Measurements from ENCODE around the gene KLHL2. TPM values are rescaled to one million over a fixed set of nuclear protein-coding genes. Genes with fewer than 3 reads are reported as not detected.

The KLHL2 gene
- total RNA-seq, 1 donor from 2014 or later: 81.1 TPM

DNA sequence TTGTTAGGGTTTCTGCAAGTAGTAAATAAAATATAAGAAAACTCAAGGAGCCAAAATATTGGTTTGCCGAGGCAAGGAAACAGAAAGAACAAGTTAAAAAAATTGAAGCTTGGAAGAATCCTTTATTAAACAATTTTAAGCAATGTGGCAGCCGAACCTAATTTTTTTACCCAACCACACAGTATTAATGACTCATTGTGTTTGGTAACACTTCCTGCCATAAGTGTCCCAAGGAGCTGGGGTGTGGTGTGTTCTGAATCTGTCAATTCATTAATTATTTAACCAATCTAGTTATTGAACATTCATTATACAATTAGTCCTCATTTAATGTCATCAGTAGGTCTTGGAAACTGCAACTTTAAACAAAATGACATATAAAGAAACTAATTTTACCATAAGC is 152.1 kb downstream of the KLHL2 start:
- FAIRE-seq: no peak

DNA sequence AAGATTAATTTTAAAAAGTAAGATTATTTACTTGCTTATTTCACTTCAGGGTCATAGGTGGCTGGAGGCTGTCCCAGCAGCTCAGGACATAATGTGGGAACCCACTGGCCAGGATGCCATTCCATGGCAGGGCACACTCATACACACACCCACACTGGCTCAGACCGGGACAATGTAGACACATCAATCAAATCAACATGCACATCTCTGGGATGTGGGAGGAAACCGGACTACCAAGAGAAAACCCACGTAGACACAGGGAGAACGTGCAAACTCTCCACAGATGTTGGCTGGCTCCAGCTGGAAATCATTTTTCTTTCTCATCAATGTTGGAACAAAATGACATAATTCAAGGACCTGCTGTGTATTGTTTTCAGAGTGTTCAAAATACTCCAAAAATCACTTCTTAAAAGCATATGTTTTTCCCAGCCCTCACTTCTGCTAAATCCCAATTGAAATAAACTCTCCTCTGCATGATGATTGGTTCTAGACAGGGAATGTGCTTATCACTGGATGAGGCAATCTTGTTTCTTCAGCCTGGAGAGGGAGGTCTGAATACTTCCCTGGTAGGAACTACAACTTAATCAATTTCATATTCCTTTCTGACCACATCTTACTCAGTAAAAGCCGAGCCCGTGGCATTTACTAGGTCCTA is 152.8 kb downstream of the KLHL2 start:
- no peak for FAIRE-seq

More for the DNA sequence above, 152.1 kb downstream of the KLHL2 start:
- no peak for DNase-seq (ENCODE audit: low spot score in 2 of 2)

DNA sequence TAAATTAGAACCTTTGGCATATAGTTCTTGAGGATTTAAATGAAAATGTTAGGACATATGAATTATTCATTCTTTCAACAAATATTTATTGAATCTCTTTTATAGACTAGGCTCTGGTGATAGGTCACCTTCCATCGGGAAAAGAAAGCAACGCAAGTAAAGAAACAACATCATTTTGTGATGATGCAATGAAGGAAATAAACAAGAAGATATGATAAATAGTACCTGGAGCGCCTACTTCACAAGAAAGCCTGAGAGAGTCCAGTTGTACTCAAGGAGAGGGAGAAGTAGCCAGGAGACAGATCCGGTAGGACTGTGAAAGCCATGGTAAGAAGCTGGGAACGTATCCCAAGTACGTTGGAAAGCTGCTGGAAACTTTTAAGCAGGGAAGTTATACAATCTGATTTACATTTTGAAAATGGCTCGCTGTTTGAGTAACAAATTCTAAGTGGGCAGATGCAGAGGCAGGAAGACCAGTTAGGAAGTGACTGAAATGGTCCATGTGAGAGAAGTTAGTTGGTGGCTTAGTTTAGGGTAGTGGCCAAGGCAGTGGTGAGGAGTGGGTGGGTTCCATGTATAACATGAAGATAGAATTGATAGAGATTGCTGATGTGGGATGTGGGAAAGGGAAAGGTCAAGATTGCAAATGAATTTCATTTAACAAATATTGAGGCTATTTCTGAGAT is 153.8 kb downstream of the KLHL2 start:
- no peak for DNase-seq (ENCODE audit: low spot score in 2 of 2)
- FAIRE-seq: no peak

More for the DNA sequence above, 152.8 kb downstream of the KLHL2 start:
- no peak for DNase-seq (ENCODE audit: low spot score in 2 of 2)

DNA sequence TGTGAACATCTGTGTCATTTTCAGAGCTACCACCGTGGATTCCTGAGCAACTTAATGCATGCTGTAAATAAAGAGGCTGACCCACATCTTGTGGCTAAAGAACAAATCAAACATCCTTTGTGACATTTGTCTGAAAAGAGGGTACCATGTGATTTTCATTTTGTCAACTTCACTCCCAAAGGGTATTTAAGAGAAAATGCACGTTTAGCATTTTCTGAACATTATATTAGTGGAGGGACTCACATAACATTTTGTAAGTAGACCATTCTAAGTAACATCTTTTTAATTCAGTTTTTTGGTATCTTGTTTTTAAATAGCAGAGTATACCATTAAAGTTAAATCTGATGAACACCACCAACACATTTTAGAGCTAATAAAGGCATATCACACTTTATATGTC is 154.4 kb downstream of the KLHL2 start:
- FAIRE-seq (no peak), DNase-seq (ENCODE audit: low spot score in 2 of 2) (no peak)

DNA sequence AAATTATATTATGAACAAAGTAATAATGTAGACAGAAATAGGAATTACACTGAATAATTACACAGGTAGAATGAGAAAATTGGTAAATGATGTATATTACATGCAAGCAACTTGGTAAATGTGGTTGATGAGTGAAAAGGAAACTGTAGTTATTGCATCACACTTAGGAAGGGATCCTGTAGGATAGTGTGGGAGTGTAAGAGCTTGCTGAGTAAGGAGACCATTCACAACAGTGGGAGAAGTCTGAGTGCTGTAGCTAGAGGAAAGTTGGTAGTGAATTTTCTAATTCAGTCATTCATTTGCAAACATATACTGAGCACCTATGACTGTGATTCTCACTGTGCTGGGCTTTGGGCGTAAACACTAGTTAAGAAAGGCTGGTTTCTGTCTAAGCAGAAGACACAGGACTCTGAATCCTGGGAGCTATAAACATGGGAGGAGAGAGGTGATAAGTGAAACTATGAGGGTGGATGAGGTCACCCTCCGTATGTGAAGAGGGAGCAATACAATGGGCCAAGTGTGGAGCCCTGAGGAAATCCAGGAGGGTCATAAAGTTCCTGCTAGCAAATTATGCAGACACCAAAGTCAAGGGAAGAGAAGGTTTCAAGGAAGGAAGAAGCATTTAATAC is 157.2 kb downstream of the KLHL2 start:
- DNase-seq (ENCODE audit: low spot score in 2 of 2) (no peak), FAIRE-seq (no peak)

- DNase-seq (ENCODE audit: low spot score in 2 of 2) (no peak), FAIRE-seq (no peak)
These were observed 159.7 kb downstream of the KLHL2 start for GRCh38 chr4:165367040-165367439.

- FAIRE-seq (no peak), DNase-seq (ENCODE audit: low spot score in 2 of 2) (no peak)
These were observed 160.8 kb downstream of the KLHL2 start for GRCh38 chr4:165368114-165368513.

- FAIRE-seq (no peak), DNase-seq (ENCODE audit: low spot score in 2 of 2) (no peak)
These were observed 161.2 kb downstream of the KLHL2 start for GRCh38 chr4:165368567-165368966.

DNA sequence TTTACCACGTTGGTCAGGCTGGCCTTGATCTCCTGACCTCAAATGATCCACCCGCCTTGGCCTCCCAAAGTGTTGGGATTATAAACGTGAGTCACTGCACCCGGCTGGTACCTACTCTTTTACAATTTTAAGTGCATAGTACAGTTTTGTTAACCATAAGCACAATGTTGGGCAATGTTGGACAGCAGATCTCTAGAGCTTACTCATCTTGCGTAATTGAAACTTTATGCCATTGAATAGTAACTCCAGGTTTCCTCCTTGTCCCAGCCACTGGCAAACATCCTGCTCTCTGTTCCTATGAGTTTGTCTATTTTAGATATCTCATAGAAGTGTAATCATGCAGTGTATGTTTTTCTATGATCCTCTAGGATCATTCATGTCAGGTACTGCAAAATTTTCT is 162.2 kb downstream of the KLHL2 start:
- FAIRE-seq: no peak

GRCh38 chr4:165370530-165370929 is 163.2 kb downstream of the KLHL2 start:
- FAIRE-seq: no peak
- no peak for DNase-seq (ENCODE audit: low spot score in 2 of 2)

More for the DNA sequence above, 162.2 kb downstream of the KLHL2 start:
- no peak for DNase-seq (ENCODE audit: low spot score in 2 of 2)

Small RNAs within 50 kb of the gene (small RNA-seq; reads per million reads assigned to genes)
- gene RNU4-87P: not detected

Other genes with a start within 250 kb of the KLHL2 start
- gene TRIM61, start 229.9 kb upstream of the KLHL2 start, total RNA-seq: 1.6 TPM
- not detected for gene TRIM60, start 175.6 kb upstream of the KLHL2 start, total RNA-seq
- not detected for gene TRIM75, start 153.7 kb upstream of the KLHL2 start, total RNA-seq
- 9.4 TPM for gene TMEM192, start 94.7 kb upstream of the KLHL2 start, total RNA-seq
- gene MSMO1, start 120.1 kb downstream of the KLHL2 start, total RNA-seq: 705 TPM
- gene CPE, start 171.4 kb downstream of the KLHL2 start, total RNA-seq: 463 TPM